HepG2 (cell line): Measurements from ENCODE around the gene AURKA. TPM values are rescaled to one million over a fixed set of nuclear protein-coding genes. Genes with fewer than 3 reads are reported as not detected.

Experiments
- ATF3 ChIP-seq: sonication (generic); formaldehyde crosslinking; IDR thresholded peaks from 2 replicates; pipeline ENCODE4 v1.4.0; 2020; ENCODE audit warnings: missing genetic modification reagents
- CEBPB ChIP-seq: IDR thresholded peaks from 2 replicates; pipeline ENCODE4 v1.6.1; 2011; ENCODE audit warnings: low read depth, low read length, improper control_type of control experiment, borderline replicate concordance
- CEBPG ChIP-seq: IDR thresholded peaks from 2 replicates; pipeline ENCODE4 v1.6.1; 2016
- GABPA ChIP-seq, 2 experiments: IDR thresholded peaks; 2 replicates each; pipeline ENCODE4 v1.6.1; 2011 to 2016; ENCODE audit warnings: low read depth in 2 of 2, low read length in 1 of 2, missing biosample characterization in 1 of 2, missing genetic modification characterization in 1 of 2
- HIVEP1 ChIP-seq: sonication (generic); formaldehyde crosslinking; IDR thresholded peaks from 2 replicates; pipeline ENCODE4 v1.4.0; 2020; ENCODE audit warnings: mild to moderate bottlenecking, missing genetic modification reagents
- LBX2 ChIP-seq: sonication (generic); formaldehyde crosslinking; IDR thresholded peaks from 2 replicates; pipeline ENCODE4 v1.5.0; 2020; ENCODE audit warnings: missing genetic modification reagents, mild to moderate bottlenecking, borderline replicate concordance
- NFYB ChIP-seq: sonication (generic); formaldehyde crosslinking; IDR thresholded peaks from 2 replicates; pipeline ENCODE4 v1.4.0; 2020; ENCODE audit warnings: missing genetic modification reagents
- NR2C2 ChIP-seq: sonication (generic); formaldehyde crosslinking; IDR thresholded peaks from 2 replicates; pipeline ENCODE4 v1.4.0; 2020; ENCODE audit warnings: missing genetic modification reagents, mild to moderate bottlenecking, moderate library complexity, borderline replicate concordance
- SAP130 ChIP-seq: IDR thresholded peaks from 2 replicates; pipeline ENCODE4 v1.6.1; 2016; ENCODE audit warnings: low read depth
- TBP ChIP-seq: sonication (generic); formaldehyde crosslinking; IDR thresholded peaks from 2 replicates; pipeline ENCODE4 v1.5.0; 2020; ENCODE audit warnings: missing genetic modification reagents
- TEF ChIP-seq: sonication (generic); formaldehyde crosslinking; IDR thresholded peaks from 2 replicates; pipeline ENCODE4 v1.5.0; 2020; ENCODE audit warnings: missing genetic modification reagents
- TFAP4 ChIP-seq: sonication (generic); IDR thresholded peaks from 2 replicates; pipeline ENCODE4 v1.6.1; 2016; ENCODE audit warnings: low read depth, borderline replicate concordance
- ZBTB33 ChIP-seq: sonication (generic); formaldehyde crosslinking; IDR thresholded peaks from 2 replicates; pipeline ENCODE4 v1.4.0; 2020; ENCODE audit warnings: missing genetic modification reagents
- ZNF367 ChIP-seq: sonication (generic); formaldehyde crosslinking; IDR thresholded peaks from 2 replicates; pipeline ENCODE4 v1.4.0; 2020; ENCODE audit warnings: missing genetic modification reagents, borderline replicate concordance
- ZNF770 ChIP-seq: sonication (generic); formaldehyde crosslinking; IDR thresholded peaks from 2 replicates; pipeline ENCODE4 v1.5.0; 2020; ENCODE audit warnings: mild to moderate bottlenecking, missing genetic modification reagents
- ZNF782 ChIP-seq: sonication (generic); formaldehyde crosslinking; IDR thresholded peaks from 2 replicates; pipeline ENCODE4 v1.4.0; 2020; ENCODE audit warnings: missing genetic modification reagents, mild to moderate bottlenecking, borderline replicate concordance
- ZSCAN25 ChIP-seq: sonication (generic); formaldehyde crosslinking; IDR thresholded peaks from 2 replicates; pipeline ENCODE4 v1.8.0; 2022; ENCODE audit warnings: mild to moderate bottlenecking, missing genetic modification reagents
- polyA plus RNA-seq, 8 experiments: library from polyadenylated mRNA; depleted of rRNA in 3 of 8; stranded (reverse) in 7 of 8; unstranded in 1 of 8; fragments of >200 nt; fragmentation: Illumina TruSeq in 4 of 8; extraction: Trizol in 4 of 8; gene quantifications; 2 replicates each; pipeline versions ENCODE4 v1.2.1 to v1.2.3, GENCODE V29; 2011 to 2016; ENCODE audit warnings: low read depth in 4 of 8, missing spikeins in 1 of 8, mixed read lengths in 1 of 8; ENCODE audit not compliant: insufficient read depth in 1 of 8
- total RNA-seq, 5 experiments: library from RNA; depleted of rRNA; stranded (reverse); fragments of >200 nt; fragmentation: Illumina TruSeq; extraction: Trizol; gene quantifications; 2 replicates each; pipeline ENCODE4 v1.2.3, GENCODE V29; 2016; ENCODE audit warnings: low read depth in 1 of 5

AURKA gene
- total and polyA plus RNA-seq, 2 of the 13 experiments (the other 11 are each of a cell fraction or from before 2014, with no cell fraction given): 96.4 to 224 TPM

- TF ChIP-seq ZBTB33 (CRISPR knock-in tag) (no peak), ATF3 (CRISPR knock-in tag) (no peak), TFAP4 (peak; percentile 43; the same call in 1 of the 2 replicates), NFYB (CRISPR knock-in tag) (no peak), ZNF782 (no peak), HIVEP1 (no peak), ZNF367 (CRISPR knock-in tag) (no peak), TEF (CRISPR knock-in tag) (0 out of 2 replicates have a peak, but pooled peaks have one; percentile 38), ZNF770 (CRISPR knock-in tag) (no peak), SAP130 (CRISPR knock-in tag) (peak; percentile 31; the same call in 1 of the 2 replicates), LBX2 (no peak), ZSCAN25 (CRISPR knock-in tag) (no peak), CEBPB (peak; percentile 60; the same call in 1 of the 2 replicates), GABPA (IDR thresholded peaks at IDR 0.05; ENCODE audit: low read depth, low read length) (no peak), GABPA (CRISPR knock-in tag; IDR thresholded peaks at IDR 0.05; ENCODE audit: low read depth) (peak; percentile 46; the same call in 1 of the 2 replicates), NR2C2 (CRISPR knock-in tag) (no peak), CEBPG (CRISPR knock-in tag) (peak; percentile 42; the same call in 1 of the 2 replicates), TBP (no peak)
Observed at GRCh38 chr20:56409521-56409920, 17.5 kb upstream of the AURKA start (continued).
